ENCODE data around the gene RC3H1.

The RC3H1 gene

GRCh38 chr1:173903827-173904531, 118.2 kb downstream of the RC3H1 start:
- TF ChIP-seq, protein P1, sequence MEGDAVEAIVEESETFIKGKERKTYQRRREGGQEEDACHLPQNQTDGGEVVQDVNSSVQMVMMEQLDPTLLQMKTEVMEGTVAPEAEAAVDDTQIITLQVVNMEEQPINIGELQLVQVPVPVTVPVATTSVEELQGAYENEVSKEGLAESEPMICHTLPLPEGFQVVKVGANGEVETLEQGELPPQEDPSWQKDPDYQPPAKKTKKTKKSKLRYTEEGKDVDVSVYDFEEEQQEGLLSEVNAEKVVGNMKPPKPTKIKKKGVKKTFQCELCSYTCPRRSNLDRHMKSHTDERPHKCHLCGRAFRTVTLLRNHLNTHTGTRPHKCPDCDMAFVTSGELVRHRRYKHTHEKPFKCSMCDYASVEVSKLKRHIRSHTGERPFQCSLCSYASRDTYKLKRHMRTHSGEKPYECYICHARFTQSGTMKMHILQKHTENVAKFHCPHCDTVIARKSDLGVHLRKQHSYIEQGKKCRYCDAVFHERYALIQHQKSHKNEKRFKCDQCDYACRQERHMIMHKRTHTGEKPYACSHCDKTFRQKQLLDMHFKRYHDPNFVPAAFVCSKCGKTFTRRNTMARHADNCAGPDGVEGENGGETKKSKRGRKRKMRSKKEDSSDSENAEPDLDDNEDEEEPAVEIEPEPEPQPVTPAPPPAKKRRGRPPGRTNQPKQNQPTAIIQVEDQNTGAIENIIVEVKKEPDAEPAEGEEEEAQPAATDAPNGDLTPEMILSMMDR (IDR thresholded peaks at IDR 0.05) = no peak
- Histone ChIP-seq H3K4me1 (ENCODE audit: control insufficient read depth in 1 of 2, insufficient read depth in 1 of 2, low read depth in 1 of 2, low read length in 1 of 2) (peaks cover 21 to 34% of the 10 kb centered on the region in 2 experiments), H3K36me3 (no peaks in the 10 kb centered on the region), H3K27me3 (no peaks in the 10 kb centered on the region), H3K4me3 (ENCODE audit: low read depth in 1 of 2, low read length in 1 of 2) (no peak overlapping the region), H3K27ac (no peak overlapping the region), H3K9me3 (no peaks in the 10 kb centered on the region)

DNA sequence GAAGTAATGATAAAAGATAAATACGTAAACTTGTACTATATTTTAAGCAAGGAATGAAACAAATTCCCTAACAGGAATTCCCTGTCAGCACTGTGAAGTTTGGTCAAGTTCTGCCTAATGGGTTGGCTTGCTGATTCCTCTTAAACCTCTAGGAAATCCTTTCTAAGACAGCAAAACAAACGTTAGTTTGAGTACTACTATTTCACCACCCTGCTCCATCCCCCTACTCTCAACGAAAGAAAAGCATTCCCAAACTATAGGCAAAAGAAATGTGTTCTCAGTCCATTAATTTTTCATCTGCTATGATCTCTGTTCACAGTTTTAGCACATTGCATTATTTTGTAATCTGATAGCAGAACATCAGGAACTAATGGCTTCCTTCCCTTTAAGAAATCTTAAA, 121.2 kb downstream of the RC3H1 start:
- no peaks in the 10 kb centered on the region for H3K36me3 ChIP-seq
- TF ChIP-seq, protein P1 (IDR thresholded peaks at IDR 0.05) = no peak
- no peaks in the 10 kb centered on the region for H3K9me3 ChIP-seq
- no peaks in the 10 kb centered on the region for H3K27me3 ChIP-seq
- H3K4me1 ChIP-seq (ENCODE audit: control insufficient read depth in 1 of 2, insufficient read depth in 1 of 2, low read depth in 1 of 2, low read length in 1 of 2) = peaks cover 21 to 35% of the 10 kb centered on the region in 2 experiments
- no peak overlapping the region for H3K4me3 ChIP-seq (ENCODE audit: low read depth in 1 of 2, low read length in 1 of 2)
- peak overlapping the region; percentile 58 for H3K27ac ChIP-seq

- H3K9me3 ChIP-seq = no peaks in the 10 kb centered on the region
- H3K27me3 ChIP-seq = no peaks in the 10 kb centered on the region
- peaks cover 21 to 35% of the 10 kb centered on the region in 2 experiments for H3K4me1 ChIP-seq (ENCODE audit: control insufficient read depth in 1 of 2, insufficient read depth in 1 of 2, low read depth in 1 of 2, low read length in 1 of 2)
- peak overlapping the region; percentile 58 for H3K27ac ChIP-seq
- H3K36me3 ChIP-seq = no peaks in the 10 kb centered on the region
- H3K4me3 ChIP-seq (ENCODE audit: low read depth in 1 of 2, low read length in 1 of 2) = no peak overlapping the region
- TF ChIP-seq, protein P1 (IDR thresholded peaks at IDR 0.05) = no peak
Measured at GRCh38 chr1:173900427-173900826, 121.7 kb downstream of the RC3H1 start.

DNA sequence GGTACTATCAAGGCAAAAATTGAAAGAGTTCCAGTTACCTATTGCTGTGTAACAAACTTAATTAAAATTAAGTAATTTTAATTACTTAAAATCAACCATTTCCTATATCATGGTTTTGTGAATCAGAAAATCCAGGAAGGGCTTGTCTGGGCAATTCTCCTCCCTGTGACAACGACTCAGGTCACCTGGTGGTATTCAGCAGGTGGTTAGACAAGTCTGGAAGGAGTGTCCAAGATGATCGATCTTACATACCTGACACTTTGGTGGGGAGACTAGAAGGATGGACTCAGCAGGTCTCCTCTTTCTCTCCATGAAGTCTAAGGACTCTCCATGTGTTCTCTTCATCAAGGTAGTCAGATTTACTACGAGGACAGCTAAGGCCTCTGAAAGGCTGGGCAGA, 128.0 kb downstream of the RC3H1 start:
- Histone ChIP-seq H3K27ac (no peak overlapping the region), H3K4me3 (ENCODE audit: low read depth in 1 of 2, low read length in 1 of 2) (no peak overlapping the region), H3K4me1 (ENCODE audit: control insufficient read depth in 1 of 2, insufficient read depth in 1 of 2, low read depth in 1 of 2, low read length in 1 of 2) (peaks cover 3 to 12% of the 10 kb centered on the region in 2 experiments), H3K27me3 (no peaks in the 10 kb centered on the region), H3K9me3 (no peaks in the 10 kb centered on the region), H3K36me3 (no peaks in the 10 kb centered on the region)
- TF ChIP-seq, protein P1 (IDR thresholded peaks at IDR 0.05) = no peak

GRCh38 chr1:173893611-173894010, 128.5 kb downstream of the RC3H1 start:
- H3K36me3 ChIP-seq = no peaks in the 10 kb centered on the region
- H3K4me3 ChIP-seq (ENCODE audit: low read depth in 1 of 2, low read length in 1 of 2) = no peak overlapping the region
- TF ChIP-seq, protein P1 (IDR thresholded peaks at IDR 0.05) = no peak
- H3K4me1 ChIP-seq (ENCODE audit: control insufficient read depth in 1 of 2, insufficient read depth in 1 of 2, low read depth in 1 of 2, low read length in 1 of 2) = peaks cover 9 to 15% of the 10 kb centered on the region in 2 experiments
- H3K27me3 ChIP-seq = no peaks in the 10 kb centered on the region
- no peaks in the 10 kb centered on the region for H3K9me3 ChIP-seq
- H3K27ac ChIP-seq = no peak overlapping the region
